Naive thymus-derived CD8-positive, alpha-beta T cell (primary cell): ENCODE results near the gene AP5S1. TPM values are rescaled to one million over a fixed set of nuclear protein-coding genes. Genes with fewer than 3 reads are reported as not detected.

Experiments
- ATAC-seq, 2 donors: fragments of 150-1000 bp; cut with Tn5 transposase in 1 of 2; sonication (Bioruptor Pico), chemical (Tn5 transposase) in 1 of 2; 1 replicate in 1 of 2; 2 replicates in 1 of 2; pipeline ENCODE4 v1.10.0; 2021; ENCODE audit warnings: mild to moderate bottlenecking in 2 of 2, moderate library complexity in 2 of 2
- POLR2A ChIA-PET: fragments of 350-600 bp; sonication (Branson Sonifier 250); formaldehyde crosslinking; loops from one replicate; lab custom pipeline; 2021; ENCODE audit warnings: antibody characterized with exemption; lab: Charles Lee
- DNase-seq, 10 donors: peaks; one replicate each; pipeline versions ENCODE4 v3.0.0 to v3.0.0-alpha.2; 2020 to 2022
- H3K27ac Mint-ChIP-seq, 10 donors: one replicate each; pipeline ENCODE4 v1.8.0; 2020 to 2022; ENCODE audit warnings: mild to moderate bottlenecking in 10 of 10, mixed read lengths in 10 of 10, moderate library complexity in 4 of 10, inconsistent platforms in 1 of 10
- H3K27me3 Mint-ChIP-seq, 5 donors: one replicate each; pipeline ENCODE4 v1.8.0; 2021 to 2022; ENCODE audit warnings: mixed read lengths in 5 of 5
- H3K36me3 Mint-ChIP-seq, 3 donors: one replicate each; pipeline ENCODE4 v1.8.0; 2020 to 2022; ENCODE audit warnings: mixed read lengths in 3 of 3, mild to moderate bottlenecking in 2 of 3, inconsistent platforms in 1 of 3
- H3K4me1 Mint-ChIP-seq, 4 donors: one replicate each; pipeline ENCODE4 v1.8.0; 2021 to 2022; ENCODE audit warnings: mixed read lengths in 4 of 4
- H3K4me3 Mint-ChIP-seq, 10 donors: one replicate each; pipeline ENCODE4 v1.8.0; 2020 to 2022; ENCODE audit warnings: mild to moderate bottlenecking in 10 of 10, mixed read lengths in 10 of 10, moderate library complexity in 6 of 10, inconsistent platforms in 1 of 10
- H3K9me3 Mint-ChIP-seq, 9 donors: one replicate each; pipeline ENCODE4 v1.8.0; 2020 to 2022; ENCODE audit warnings: mixed read lengths in 9 of 9, mild to moderate bottlenecking in 3 of 9, inconsistent platforms in 1 of 9, moderate library complexity in 1 of 9
- polyA plus RNA-seq, 3 donors: library from polyadenylated mRNA; unstranded; fragments of 300-500 nt; fragmentation: Illumina TruSeq; gene quantifications; one replicate each; pipeline ENCODE4 v1.2.3, GENCODE V29; 2021
- total RNA-seq, 8 experiments: library from RNA in 2 of 8; stranded (reverse) in 2 of 8; gene quantifications; one replicate each; pipeline ENCODE4 v1.2.3 and lab custom pipeline; 2021 to 2026

The AP5S1 gene
- total and polyA plus RNA-seq, 5 experiments from 2014 or later, result 10.1 to 21.8 (median 14.5) TPM

DNA sequence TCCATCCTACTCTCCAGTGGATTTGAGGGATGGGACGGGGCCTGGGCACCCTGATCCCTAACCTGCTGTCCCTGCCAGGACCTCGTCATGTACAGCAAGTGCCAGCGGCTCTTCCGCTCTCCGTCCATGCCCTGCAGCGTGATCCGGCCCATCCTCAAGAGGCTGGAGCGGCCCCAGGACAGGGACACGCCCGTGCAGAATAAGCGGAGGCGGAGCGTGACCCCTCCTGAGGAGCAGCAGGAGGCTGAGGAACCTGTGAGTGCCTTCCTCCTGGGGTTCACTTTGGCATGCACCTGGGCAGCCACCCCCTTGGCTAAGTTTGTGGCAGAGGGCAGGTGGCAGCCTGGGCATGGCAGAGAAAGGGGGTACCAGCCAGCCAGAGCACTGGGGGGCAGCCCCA is 18.5 kb upstream of the AP5S1 start:
- Mint-ChIP-seq H3K4me3 (peak overlapping the region in 3 of 10 donors; percentile 11 to 50 (median 48)), H3K9me3 (no peaks in the 10 kb centered on the region), H3K4me1 (peaks cover 43 to 89% (median 82%) of the 10 kb centered on the region in 4 donors), H3K27me3 (no peaks in the 10 kb centered on the region), H3K27ac (peak overlapping the region; percentile 43 to 99 (median 96)), H3K36me3 (peaks cover 9 to 86% (median 56%) of the 10 kb centered on the region in 3 donors)
- peak in 1 of 10 donors; percentile 44 for DNase-seq
- no peak for ATAC-seq
- POLR2A ChIA-PET, result interaction anchor here (1.4 kb wide), 1 partner anchor 34 kb away, joined by 4 read pairs; the partner anchor contains the start of gene ADISSP

- Mint-ChIP-seq H3K27me3 (no peaks in the 10 kb centered on the region), H3K4me1 (peaks cover 47 to 89% (median 85%) of the 10 kb centered on the region in 4 donors), H3K4me3 (peak overlapping the region in 8 of 10 donors; percentile 19 to 61 (median 42)), H3K36me3 (peaks cover 9 to 85% (median 51%) of the 10 kb centered on the region in 3 donors), H3K27ac (peak overlapping the region; percentile 84 to 97 (median 93)), H3K9me3 (no peaks in the 10 kb centered on the region)
- DNase-seq (no peak), ATAC-seq (no peak)
- POLR2A ChIA-PET, result no interaction called here
These were observed 17.7 kb upstream of the AP5S1 start for GRCh38 chr20:3802524-3803239.

GRCh38 chr20:3803289-3803688 is 17.1 kb upstream of the AP5S1 start:
- Mint-ChIP-seq H3K4me3 (peak overlapping the region in 1 of 10 donors; percentile 56), H3K36me3 (peaks cover 9 to 80% (median 45%) of the 10 kb centered on the region in 3 donors), H3K27me3 (no peaks in the 10 kb centered on the region), H3K4me1 (peaks cover 45 to 89% (median 85%) of the 10 kb centered on the region in 4 donors), H3K27ac (peak overlapping the region; percentile 69 to 97 (median 92)), H3K9me3 (no peaks in the 10 kb centered on the region)
- peak in 1 of 10 donors; percentile 32 for DNase-seq
- POLR2A ChIA-PET, result no interaction called here
- ATAC-seq, result no peak

- Mint-ChIP-seq H3K27me3 (no peaks in the 10 kb centered on the region), H3K4me3 (peak overlapping the region in 5 of 10 donors; percentile 4 to 50 (median 36)), H3K27ac (peak overlapping the region; percentile 77 to 97 (median 88)), H3K4me1 (peaks cover 44 to 85% (median 82%) of the 10 kb centered on the region in 4 donors), H3K36me3 (peaks cover 9 to 74% (median 42%) of the 10 kb centered on the region in 3 donors), H3K9me3 (no peaks in the 10 kb centered on the region)
- DNase-seq, result peak in 1 of 10 donors; percentile 38
- ATAC-seq, result no peak
- POLR2A ChIA-PET, result no interaction called here
These were observed 16.5 kb upstream of the AP5S1 start for GRCh38 chr20:3803854-3804253.

- peak in 1 of 10 donors; percentile 56 for DNase-seq
- Mint-ChIP-seq H3K36me3 (peaks cover 9 to 71% (median 40%) of the 10 kb centered on the region in 3 donors), H3K4me1 (peaks cover 43 to 82% (median 78%) of the 10 kb centered on the region in 4 donors), H3K27ac (peak overlapping the region in 9 of 10 donors; percentile 77 to 97 (median 90)), H3K9me3 (no peaks in the 10 kb centered on the region), H3K4me3 (peak overlapping the region in 4 of 10 donors; percentile 4 to 49 (median 22)), H3K27me3 (no peaks in the 10 kb centered on the region)
- no peak for ATAC-seq
- POLR2A ChIA-PET, result no interaction called here
These were observed 16.0 kb upstream of the AP5S1 start for GRCh38 chr20:3804254-3804751.

GRCh38 chr20:3804781-3805180 is 15.6 kb upstream of the AP5S1 start:
- Mint-ChIP-seq H3K27ac (peak overlapping the region in 8 of 10 donors; percentile 67 to 93 (median 84)), H3K27me3 (no peaks in the 10 kb centered on the region), H3K4me3 (peak overlapping the region in 3 of 10 donors; percentile 4 to 63 (median 9)), H3K4me1 (peaks cover 41 to 77% (median 74%) of the 10 kb centered on the region in 4 donors), H3K9me3 (no peaks in the 10 kb centered on the region), H3K36me3 (peaks cover 9 to 69% (median 37%) of the 10 kb centered on the region in 3 donors)
- no peak for ATAC-seq
- POLR2A ChIA-PET, result interaction anchor here (1.3 kb wide), 1 partner anchor 37 kb away, joined by 3 read pairs; the partner anchor contains the start of gene ADISSP
- DNase-seq, result peak in 1 of 10 donors; percentile 35

GRCh38 chr20:3808544-3808943 is 11.8 kb upstream of the AP5S1 start:
- Mint-ChIP-seq H3K36me3 (peaks cover 0 to 35% (median 17%) of the 10 kb centered on the region in 3 donors), H3K9me3 (no peaks in the 10 kb centered on the region), H3K4me3 (peak overlapping the region in 4 of 10 donors; percentile 23 to 61 (median 40)), H3K27ac (peak overlapping the region in 6 of 10 donors; percentile 50 to 94 (median 78)), H3K4me1 (peaks cover 45 to 80% (median 77%) of the 10 kb centered on the region in 4 donors), H3K27me3 (no peaks in the 10 kb centered on the region)
- ATAC-seq, result no peak
- POLR2A ChIA-PET, result interaction anchor here (0.7 to 1.1 kb wide), 4 partner anchors 17 to 640 kb away, joined by 3 to 6 read pairs (median 4); no protein-coding TSS in a partner anchor
- DNase-seq, result no peak

DNA sequence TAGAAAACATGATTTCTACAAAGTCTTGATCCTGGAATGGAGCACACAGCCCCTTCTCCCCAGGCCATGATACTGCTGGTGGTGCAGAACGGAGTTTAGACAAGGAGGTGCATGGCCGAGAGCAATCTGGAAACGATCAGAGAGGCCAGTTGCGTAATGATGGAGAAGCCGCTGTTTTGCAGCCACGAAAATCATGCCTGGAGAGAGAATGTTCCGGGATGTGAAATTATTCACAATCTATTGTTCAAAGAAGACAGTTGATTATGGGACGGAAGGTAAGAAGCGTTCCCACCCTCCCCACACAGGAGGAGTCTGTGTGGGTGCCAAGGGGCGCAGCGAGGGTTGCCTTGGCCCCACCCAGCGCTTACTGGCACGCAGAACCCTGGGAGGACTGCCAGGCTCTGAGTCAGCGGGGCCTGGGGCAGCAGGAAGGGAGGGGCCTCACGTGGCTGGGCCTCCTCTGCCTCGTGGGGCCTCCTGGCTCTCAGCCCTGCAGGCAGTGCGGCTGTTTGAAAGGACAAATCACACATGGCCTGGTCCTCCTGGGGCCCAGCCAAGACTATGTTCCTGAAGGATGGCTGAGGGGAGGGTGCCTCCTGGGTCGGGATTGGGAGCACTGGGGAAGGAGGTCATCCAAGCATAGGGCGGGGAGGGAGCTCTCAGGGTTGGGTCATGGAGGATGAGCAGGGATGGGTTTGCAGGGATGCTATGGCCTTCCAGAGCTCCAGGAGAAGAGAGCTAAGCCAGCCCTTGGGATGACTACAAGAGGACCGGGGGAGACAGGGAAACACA is 8.7 kb upstream of the AP5S1 start:
- H3K9me3 Mint-ChIP-seq, result no peaks in the 10 kb centered on the region
- peak overlapping the region; percentile 96 to 100 (median 98) for H3K27ac Mint-ChIP-seq
- H3K36me3 Mint-ChIP-seq, result peaks cover 0 to 5% (median under 1%) of the 10 kb centered on the region in 3 donors
- peak; percentile 84 to 98 (median 91) for DNase-seq
- no peaks in the 10 kb centered on the region for H3K27me3 Mint-ChIP-seq
- H3K4me3 Mint-ChIP-seq, result peak overlapping the region; percentile 87 to 94 (median 90)
- ATAC-seq, result peak; percentile 86 to 91
- POLR2A ChIA-PET, result interaction anchor here (0.5 to 4.2 kb wide), 6 partner anchors 9 to 428 kb away, joined by 3 to 65 read pairs (median 5); partner anchors contain the start of genes ADISSP and AP5S1
- peaks cover 41 to 85% (median 78%) of the 10 kb centered on the region in 4 donors for H3K4me1 Mint-ChIP-seq

DNA sequence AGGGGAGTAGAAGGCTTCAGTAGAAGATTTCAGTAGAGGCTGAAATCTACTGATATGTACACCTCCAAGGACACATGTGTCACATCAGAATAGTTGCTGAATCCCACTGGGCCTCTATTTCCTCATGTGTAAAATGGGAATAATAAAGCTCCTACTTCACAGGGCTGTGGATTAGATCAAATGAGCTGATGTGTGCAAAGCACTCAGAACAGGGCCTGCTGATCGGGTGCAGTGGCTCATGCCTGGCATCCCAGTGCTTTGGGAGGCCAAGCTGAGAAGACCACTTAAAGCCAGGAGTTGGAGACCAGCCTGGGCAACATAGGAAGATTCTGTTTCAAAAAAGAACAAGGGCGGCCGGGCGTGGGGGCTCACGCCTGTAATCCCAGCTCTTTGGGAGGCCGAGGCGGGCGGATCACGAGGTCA is 8.1 kb upstream of the AP5S1 start:
- Mint-ChIP-seq H3K36me3 (no peaks in the 10 kb centered on the region), H3K4me3 (peak overlapping the region; percentile 87 to 94 (median 90)), H3K27ac (peak overlapping the region; percentile 96 to 100 (median 98)), H3K27me3 (no peaks in the 10 kb centered on the region), H3K4me1 (peaks cover 36 to 84% (median 76%) of the 10 kb centered on the region in 4 donors), H3K9me3 (no peaks in the 10 kb centered on the region)
- no peak for ATAC-seq
- DNase-seq, result no peak
- POLR2A ChIA-PET, result interaction anchor here (1.0 to 4.2 kb wide), 3 partner anchors 8 to 44 kb away, joined by 4 to 65 read pairs (median 27); partner anchors contain the start of genes ADISSP and AP5S1

DNA sequence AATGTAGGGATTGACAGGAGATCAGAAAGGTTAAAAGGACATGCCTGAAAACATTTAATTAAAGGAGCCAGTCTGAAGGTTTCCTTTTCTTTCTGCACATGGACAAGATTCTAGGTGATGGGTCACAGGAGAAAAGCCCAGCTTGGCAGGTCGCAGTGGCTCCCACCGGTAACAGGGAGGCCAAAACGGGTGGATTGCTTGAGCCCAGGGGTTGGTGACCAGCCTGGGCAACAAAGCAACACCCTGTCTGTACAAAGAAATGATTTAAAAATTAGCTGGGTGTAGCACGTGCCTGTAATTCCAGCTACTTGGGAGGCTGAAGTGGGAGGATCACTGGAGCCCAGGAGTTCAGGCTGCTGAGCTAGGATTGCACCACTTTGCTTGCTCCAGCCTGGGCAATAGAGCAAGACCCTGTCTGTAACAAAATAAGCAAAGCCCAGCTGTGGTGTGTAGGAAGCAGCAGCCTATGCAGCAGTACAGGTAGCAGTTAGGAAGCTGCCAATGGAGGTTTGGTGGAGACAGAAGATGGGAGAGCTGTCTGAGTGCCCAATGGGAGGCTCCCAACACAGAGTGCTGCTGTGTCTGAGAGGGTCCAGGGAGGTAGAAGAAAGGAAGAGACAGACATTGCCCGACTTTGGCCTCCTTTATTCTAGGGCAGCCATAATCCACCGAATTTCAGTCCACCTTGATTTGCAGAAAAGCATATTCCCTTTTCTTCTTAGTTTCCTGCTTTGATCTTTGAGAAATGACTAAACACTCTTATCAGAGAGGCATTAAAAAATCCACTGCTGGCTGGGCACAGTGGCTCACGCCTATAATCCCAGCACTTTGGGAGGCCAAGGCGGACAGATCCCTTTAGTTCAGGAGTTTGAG is 7.1 kb upstream of the AP5S1 start:
- Mint-ChIP-seq H3K4me1 (peaks cover 33 to 80% (median 73%) of the 10 kb centered on the region in 4 donors), H3K27me3 (no peaks in the 10 kb centered on the region), H3K9me3 (no peaks in the 10 kb centered on the region), H3K27ac (peak overlapping the region; percentile 89 to 99 (median 97)), H3K36me3 (no peaks in the 10 kb centered on the region), H3K4me3 (peak overlapping the region; percentile 27 to 91 (median 68))
- POLR2A ChIA-PET, result interaction anchor here (0.8 to 4.2 kb wide), 3 partner anchors 7 to 45 kb away, joined by 3 to 65 read pairs (median 27); partner anchors contain the start of genes ADISSP and AP5S1
- no peak for ATAC-seq
- no peak for DNase-seq
